Measurements from ENCODE around the gene CIROP.

The CIROP gene

DNA sequence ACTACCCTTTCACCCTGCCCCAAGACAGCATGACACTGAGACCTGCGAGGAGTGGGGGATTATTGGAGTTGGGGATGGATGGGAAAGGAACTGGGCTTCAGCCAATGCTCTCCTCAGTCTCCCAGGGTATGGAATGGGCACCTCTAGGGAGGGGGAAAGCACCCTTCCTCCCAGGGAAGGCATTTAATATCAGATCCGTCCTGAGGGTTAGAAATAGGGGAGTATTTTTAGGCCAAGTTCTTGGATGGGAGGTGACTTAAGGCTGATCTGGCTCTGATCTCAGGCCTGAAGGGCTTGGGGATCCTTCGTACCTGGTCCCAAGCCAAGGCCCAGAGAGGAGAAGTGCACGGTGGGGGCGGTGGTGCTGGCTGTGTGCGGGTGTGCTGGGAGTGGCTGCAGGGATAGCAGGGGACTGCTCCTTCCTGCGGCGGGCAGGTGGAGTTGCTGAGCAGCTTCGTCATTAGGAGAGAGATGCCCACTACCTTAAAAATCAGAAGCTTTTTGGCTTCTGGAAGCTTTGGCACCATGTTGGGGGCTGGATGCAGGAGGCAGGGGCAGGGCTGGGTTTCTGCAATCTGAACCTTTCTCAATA, 21.2 kb upstream of the CIROP start:
- FAIRE-seq (no peak), DNase-seq (ENCODE audit: insufficient read length, low spot score) (no peak)
- no peak for TF ChIP-seq POLR2A (IDR thresholded peaks at IDR 0.05; ENCODE audit: low read depth, low read length)

DNA sequence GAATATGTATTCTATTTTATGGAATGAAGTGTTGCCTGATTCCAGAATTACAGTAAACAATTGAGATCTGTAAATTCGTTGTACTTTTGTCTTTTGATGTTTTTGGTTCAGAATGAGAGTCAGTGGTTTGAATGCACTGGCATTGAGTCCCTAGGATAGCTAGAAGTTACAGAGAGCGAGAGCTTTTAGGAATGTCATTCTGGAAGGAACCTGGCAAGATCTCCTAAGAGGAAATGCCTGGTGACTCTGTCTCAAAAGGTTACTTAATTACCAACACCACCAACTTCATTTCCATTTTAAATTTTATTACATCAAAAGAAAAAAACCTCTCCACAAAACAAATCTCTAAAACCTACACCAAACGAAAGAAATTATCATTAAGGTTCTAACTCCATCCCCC, 20.2 kb upstream of the CIROP start:
- DNase-seq (ENCODE audit: insufficient read length, low spot score) (no peak), FAIRE-seq (no peak)
- no peak for TF ChIP-seq POLR2A (IDR thresholded peaks at IDR 0.05; ENCODE audit: low read depth, low read length)

DNA sequence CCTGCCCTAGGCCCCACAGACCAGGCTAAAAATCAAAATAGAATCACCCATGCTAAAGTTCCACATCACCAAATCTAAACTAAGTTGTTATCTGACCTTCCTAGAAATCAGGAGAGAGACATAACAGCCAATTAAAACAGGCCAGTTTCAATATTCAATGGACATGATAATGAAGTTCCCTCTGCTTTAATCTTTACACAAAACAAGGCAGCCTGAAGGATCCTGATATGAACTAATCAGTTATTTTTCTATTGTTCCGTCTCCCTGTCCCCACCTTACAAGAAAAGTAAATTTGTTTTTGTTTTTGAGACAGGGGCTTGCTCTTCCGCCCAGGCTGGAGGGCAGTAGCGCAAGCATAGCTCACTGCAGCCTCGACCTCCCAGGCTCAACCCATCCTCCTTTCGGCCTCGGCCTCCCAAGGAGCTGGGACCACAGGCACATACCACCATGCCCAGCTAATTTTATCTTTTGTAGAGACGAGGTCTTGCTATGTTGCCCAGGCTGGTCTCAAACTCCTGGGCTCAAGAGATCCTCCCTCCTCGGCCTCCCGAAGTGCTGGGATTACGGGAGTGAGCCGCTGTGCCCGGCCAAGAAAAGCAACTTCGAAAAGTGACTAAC, 19.7 kb upstream of the CIROP start:
- no peak for TF ChIP-seq POLR2A (IDR thresholded peaks at IDR 0.05; ENCODE audit: low read depth, low read length)
- FAIRE-seq (no peak), DNase-seq (ENCODE audit: insufficient read length, low spot score) (no peak)

DNA sequence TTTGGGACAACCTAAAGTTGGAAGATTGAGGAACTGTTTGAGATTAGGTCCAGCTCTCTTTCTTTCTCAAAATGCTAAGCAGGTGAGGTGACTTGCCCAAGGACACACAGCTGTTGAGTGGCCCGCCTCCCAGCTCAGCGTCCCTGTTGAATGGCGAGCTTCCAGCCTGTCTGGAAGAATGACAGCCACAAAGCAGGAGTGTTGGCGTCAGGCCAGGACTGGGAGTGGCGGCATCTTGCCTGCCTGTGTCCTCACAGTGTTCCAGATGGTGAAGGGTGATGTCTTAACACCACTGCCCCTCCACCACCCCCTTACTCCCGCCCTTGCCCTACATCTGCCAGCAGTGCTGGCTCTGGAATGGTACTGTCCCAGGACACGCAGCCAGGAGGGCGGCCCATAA, 18.6 kb upstream of the CIROP start:
- FAIRE-seq = no peak
- DNase-seq (ENCODE audit: insufficient read length, low spot score) = no peak
- TF ChIP-seq POLR2A (IDR thresholded peaks at IDR 0.05; ENCODE audit: low read depth, low read length) = no peak

DNA sequence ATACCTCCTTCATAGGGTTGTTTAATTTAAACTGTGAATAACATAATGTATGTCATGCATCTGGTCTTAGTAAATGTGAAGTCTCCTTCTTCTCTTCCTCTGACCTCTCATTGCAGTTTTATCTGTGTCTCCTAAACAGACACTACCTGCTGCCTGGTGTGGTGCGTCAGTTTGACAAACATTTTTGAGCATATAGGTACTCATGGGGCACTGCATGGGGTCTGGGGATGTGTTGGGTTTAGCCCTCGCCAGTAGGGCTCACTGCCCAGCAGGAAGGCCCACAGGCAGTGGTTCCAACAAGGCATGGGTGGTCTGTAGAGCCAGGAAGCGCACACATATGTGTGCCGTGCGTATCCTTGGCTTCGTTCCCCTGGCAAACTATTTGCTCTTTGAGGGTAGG, 17.3 kb upstream of the CIROP start:
- TF ChIP-seq POLR2A (IDR thresholded peaks at IDR 0.05; ENCODE audit: low read depth, low read length) = no peak
- DNase-seq (ENCODE audit: insufficient read length, low spot score) (no peak), FAIRE-seq (no peak)

DNA sequence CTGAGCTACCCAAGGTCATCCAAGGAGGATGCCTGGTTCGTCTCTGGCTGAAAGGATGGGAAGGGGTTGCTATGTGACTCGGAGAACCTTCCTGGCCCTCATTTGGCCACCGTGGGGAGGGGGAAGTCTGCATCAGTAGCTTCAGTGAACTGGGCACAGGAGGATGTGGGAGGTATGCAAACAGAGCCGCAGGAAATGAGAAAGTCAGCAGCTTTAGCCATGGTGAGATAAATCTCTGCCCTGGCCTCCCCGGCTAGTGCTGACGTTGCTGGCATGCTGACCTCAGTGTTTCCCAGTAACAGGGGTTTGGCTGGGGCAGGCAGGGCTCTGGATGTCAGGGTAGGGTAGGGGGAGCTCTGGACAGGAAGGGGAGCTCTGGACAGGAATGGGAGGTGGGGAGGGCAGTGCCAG, 16.6 kb upstream of the CIROP start:
- no peak for TF ChIP-seq POLR2A (IDR thresholded peaks at IDR 0.05; ENCODE audit: low read depth, low read length)
- DNase-seq (ENCODE audit: insufficient read length, low spot score) (peak; percentile 33), FAIRE-seq (no peak)

DNA sequence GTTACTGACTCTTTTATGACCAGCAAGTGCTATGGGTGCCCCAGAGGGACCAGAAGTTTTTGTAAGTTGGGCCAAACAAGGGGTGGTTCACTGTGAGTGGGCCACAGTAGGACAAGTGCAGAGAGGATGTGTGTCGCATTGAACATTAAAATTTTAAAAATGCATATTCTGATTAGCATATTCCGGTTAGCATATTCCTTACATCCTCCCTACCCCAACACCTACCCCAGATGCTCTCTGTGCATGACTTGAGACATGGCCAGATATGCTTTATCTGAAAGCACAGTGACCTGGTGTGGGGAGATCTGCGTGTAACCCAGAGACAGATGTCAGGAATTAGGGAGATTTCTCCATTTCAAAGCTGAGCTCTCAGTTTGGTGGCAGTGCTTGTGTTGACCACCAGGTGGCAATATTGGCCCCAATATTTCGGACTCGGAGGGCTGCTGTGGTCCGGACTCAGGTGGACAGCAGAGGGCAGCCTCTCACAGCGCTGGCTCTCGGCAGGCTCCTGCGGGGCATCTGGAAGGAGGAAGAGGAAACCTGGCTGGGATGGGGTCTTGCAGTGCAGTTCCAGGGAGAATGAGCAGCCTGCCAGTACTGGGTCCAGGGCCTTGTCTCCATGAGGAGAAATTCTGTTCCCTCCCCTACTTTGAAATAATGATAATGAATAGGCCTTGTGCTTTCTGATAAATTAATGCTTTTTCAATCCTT, 15.9 kb upstream of the CIROP start:
- FAIRE-seq (no peak), DNase-seq (ENCODE audit: insufficient read length, low spot score) (peak; percentile 60)
- no peak for TF ChIP-seq POLR2A (IDR thresholded peaks at IDR 0.05; ENCODE audit: low read depth, low read length)

DNA sequence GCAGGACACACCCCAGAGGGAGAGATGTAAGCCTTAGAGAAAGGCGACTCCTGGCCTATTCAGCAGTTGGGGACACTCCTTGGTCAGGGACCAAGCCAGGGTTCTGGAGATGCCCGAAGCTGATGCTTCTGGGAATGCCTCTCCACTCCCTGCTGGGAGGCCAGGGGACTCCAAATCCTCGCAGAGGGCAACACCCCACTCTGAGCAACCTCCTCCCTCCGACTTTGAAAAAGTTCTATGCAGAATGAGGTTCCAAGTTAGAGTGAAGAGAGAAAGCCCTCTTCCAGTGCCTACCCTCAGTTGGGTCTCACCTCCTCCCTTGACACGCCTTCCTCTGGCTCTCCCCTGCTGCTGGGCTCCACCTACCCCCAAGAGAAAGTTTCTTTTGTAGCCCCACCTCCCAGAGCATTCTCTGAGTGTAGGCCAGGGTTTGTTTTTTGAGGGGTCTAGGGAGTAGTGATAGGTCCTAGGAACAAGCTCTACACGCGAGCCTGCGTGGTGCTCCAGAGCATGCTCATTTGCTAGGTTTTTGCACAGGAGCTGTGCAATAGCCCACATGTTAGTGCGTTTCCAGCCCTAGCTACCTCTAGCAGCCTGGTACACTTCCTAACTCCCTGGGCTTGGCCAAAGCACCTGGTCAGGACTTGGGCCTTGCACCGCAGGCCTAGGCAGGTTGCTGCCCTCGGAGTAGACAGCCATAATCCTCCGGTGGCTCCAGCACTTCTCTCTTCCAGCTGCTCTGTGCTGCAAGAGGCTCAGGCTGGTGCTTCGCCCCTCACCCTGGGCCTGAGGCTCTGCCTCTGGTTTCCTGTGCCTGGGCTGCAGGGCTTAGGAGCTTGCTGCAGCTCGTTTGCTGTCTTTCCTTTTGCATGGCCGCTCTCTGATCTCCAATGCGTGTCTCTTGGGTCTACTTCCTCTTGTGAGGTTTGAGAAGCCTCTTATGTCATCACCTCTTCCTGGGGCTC, 14.9 kb upstream of the CIROP start:
- DNase-seq (ENCODE audit: insufficient read length, low spot score) (no peak), FAIRE-seq (no peak)
- no peak for TF ChIP-seq POLR2A (IDR thresholded peaks at IDR 0.05; ENCODE audit: low read depth, low read length)

DNA sequence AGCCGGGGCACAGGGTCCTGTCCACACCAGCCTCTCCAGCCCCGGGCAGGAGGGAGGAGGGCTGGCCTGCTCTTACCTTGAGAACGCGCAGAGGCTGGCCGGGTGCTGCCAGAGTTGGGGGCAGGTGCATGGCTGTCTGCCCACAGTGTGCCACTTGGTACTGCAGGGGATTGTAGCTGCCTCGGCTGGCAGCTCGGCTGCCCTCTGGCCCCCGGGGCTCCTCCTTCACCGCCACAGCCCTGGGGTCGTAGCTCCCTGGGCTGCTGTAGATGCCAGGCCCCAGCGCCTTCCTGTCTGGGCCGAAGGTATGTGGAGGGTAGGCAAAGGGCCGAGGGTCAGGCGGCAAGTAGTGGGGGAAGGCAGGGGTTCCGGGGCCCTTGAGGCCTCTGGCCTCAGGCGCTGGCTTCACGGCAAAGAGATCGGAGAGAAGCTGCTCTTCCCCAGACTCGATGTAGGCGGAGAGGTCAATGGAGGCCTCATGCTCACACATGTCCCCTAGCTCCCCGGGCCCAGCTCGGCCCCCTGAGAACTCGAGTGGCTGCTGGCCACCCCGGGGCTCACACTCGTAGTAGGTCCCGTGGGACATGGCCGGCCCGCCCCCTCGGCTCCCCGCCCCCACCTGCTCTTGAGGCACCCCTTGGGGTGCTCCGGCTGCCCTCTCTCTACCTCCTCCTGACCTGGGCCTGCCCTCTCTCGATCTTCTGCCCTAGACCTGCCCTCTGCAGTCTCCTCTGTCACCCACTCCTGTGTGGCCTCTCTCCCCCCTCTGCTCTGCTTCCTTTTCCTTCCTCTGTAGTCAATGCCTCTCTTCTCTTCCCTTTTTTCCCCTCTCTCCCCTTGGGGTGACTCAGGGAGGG, 13.9 kb upstream of the CIROP start, which contains the start of gene CEBPE:
CEBPE (minus strand) TSS at position 750 of the 857 bp plus-strand sequence; CDS start at position 586, 164 bp downstream.
- TF ChIP-seq POLR2A (IDR thresholded peaks at IDR 0.05; ENCODE audit: low read depth, low read length) = no peak
- FAIRE-seq (no peak), DNase-seq (ENCODE audit: insufficient read length, low spot score) (no peak)

DNA sequence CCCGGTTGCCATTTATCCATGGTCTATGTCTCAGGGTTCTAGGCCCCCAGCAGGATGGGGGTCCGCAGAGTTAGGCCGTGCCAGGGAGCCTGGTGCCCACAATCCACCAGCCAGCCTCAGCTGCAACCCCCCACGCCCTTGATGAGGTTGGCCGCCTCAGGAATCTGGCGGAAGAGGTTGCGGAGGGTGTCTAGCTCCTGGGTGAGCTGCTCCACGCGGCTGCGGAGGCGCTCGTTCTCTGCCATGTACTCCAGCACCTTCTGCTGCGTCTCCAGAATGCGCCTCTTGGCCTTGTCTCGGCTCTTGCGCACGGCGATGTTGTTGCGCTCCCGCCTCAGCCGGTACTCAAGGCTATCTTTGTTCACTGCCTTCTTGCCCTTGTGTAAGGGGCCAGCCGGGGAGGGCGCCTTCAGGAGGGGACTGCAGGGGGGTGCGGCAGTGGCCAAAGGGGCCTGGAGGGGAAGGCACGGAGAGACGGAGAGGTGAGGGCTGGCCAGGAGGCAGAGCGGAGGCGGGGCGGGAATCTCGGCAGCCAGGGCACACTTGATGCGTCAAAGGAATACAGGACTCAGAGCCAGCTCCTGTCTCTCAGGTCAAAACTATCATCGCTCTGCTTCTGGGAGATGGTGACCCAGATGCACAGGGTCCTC, 12.7 kb upstream of the CIROP start:
- no peak for FAIRE-seq

DNA sequence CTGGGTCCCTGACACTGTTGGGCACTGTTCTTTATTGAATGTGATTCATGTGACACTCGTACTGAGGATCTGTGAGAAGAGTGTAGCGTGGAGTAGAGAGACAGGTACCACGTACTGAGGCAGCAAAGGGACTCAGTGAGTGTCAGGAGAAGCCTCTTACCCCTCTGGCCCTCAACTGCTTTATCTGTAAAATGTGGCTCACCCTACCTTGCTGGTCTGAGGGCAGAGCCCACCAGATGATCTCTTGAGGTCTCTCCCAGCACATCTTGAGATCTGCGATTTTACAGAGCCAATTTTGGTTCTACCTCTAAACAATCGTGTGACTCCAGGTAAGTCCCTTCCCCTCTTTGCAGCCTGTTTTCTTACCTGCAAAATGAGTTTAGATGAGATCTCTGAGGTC, 11.1 kb upstream of the CIROP start:
- FAIRE-seq (no peak), DNase-seq (ENCODE audit: insufficient read length, low spot score) (no peak)
- no peak for TF ChIP-seq POLR2A (IDR thresholded peaks at IDR 0.05; ENCODE audit: low read depth, low read length)

More for the DNA sequence above, 12.7 kb upstream of the CIROP start:
- no peak for DNase-seq (ENCODE audit: insufficient read length, low spot score)
- TF ChIP-seq POLR2A (IDR thresholded peaks at IDR 0.05; ENCODE audit: low read depth, low read length) = no peak

DNA sequence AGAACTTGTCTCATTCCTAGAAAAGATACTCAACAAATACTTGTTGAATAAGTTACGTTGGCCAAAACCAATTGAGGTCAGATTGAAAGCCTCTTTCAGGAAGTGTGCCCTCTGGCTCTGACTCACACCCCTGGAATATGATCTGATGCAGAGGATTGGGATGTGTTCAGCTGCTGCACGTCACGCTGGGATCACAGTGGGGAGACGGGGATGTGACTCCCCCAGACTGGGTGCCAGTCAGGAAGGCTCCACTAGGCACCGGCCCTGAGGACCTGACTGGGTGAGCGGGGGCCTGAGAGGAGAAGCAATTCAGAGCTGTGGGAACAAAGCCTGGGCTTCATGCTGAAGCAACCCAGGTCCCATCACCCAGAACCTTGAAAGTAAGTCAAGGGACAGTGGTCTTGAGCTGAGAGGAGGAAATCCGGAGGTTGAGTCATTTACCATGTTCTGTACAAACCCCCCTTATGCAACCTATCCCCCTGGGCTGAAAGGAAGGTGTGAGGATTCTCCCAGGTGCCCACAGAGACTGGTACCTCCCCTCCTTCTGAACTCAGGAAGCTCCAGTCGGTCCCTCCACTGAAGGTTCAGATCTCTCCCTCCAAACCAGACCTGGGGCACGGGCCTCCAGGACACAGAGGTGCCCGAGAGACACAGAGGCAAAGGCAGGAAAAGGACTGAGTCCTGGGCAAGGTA, 10.4 kb upstream of the CIROP start:
- peak; percentile 90 for FAIRE-seq
- TF ChIP-seq POLR2A (IDR thresholded peaks at IDR 0.05; ENCODE audit: low read depth, low read length) = peak; percentile 25; the same call in 1 of the 2 replicates
- peak; percentile 89 for DNase-seq (ENCODE audit: insufficient read length, low spot score)
